PC-3 (cell line): ENCODE results near the gene MYH8. TPM values are rescaled to one million over a fixed set of nuclear protein-coding genes. Genes with fewer than 3 reads are reported as not detected.

ENCODE experiments used
- ATAC-seq: fragments of 200-7000 bp; cut with Tn5 transposase; 2 replicates; pipeline ENCODE4 v1.9.1; 2020; ENCODE audit warnings: mild to moderate bottlenecking, moderate library complexity
- BruUV-seq: library from RNA; stranded (reverse); fragments of 400-500 nt; replicated peaks from 2 replicates; lab custom pipeline; 2021; lab: Mats Ljungman, UMichigan
- CTCF ChIA-PET: fragments of 300-600 bp; sonication (Branson Sonifier 250); formaldehyde crosslinking; loops from one replicate; lab custom pipeline; 2022; ENCODE audit warnings: antibody characterized with exemption; lab: Charles Lee
- POLR2A ChIA-PET: fragments of 300-600 bp; sonication (Branson Sonifier 250); formaldehyde crosslinking; loops from one replicate; lab custom pipeline; 2022; ENCODE audit warnings: antibody characterized with exemption; ENCODE audit not compliant: unreplicated experiment; lab: Charles Lee
- DNase-seq: peaks from one replicate; pipeline ENCODE4 v3.0.0-alpha.2; 2015
- H2AFZ ChIP-seq: fragments of 300-600 bp; sonication (generic); 2 replicates; pipeline ENCODE4 v1.6.0; 2016; ENCODE audit warnings: antibody characterized with exemption, low read length
- H3F3A ChIP-seq: fragments of 300-600 bp; sonication (generic); one replicate; pipeline ENCODE4 v1.6.0; 2017; ENCODE audit warnings: antibody characterized with exemption, low read length, control low read depth, mild to moderate bottlenecking; ENCODE audit not compliant: unreplicated experiment
- H3K27ac ChIP-seq: fragments of 300-600 bp; sonication (generic); 2 replicates; pipeline ENCODE4 v1.5.1; 2016; ENCODE audit warnings: mild to moderate bottlenecking, low read length
- H3K27me3 ChIP-seq: fragments of 300-600 bp; sonication (generic); 2 replicates; pipeline ENCODE4 v1.6.1; 2016; ENCODE audit warnings: low read length, mixed read lengths
- H3K36me3 ChIP-seq: fragments of 300-600 bp; sonication (generic); 2 replicates; pipeline ENCODE4 v1.6.1; 2016; ENCODE audit warnings: low read depth, mixed run types, low read length, mixed read lengths
- H3K4me1 ChIP-seq: fragments of 300-600 bp; sonication (generic); 2 replicates; pipeline ENCODE4 v1.5.1; 2016; ENCODE audit warnings: low read length; ENCODE audit not compliant: insufficient read depth
- H3K4me2 ChIP-seq: fragments of 300-600 bp; sonication (generic); 2 replicates; pipeline ENCODE4 v1.6.0; 2016; ENCODE audit warnings: low read length
- H3K4me3 ChIP-seq: fragments of 300-600 bp; sonication (generic); 2 replicates; pipeline ENCODE4 v1.5.1; 2016; ENCODE audit warnings: mild to moderate bottlenecking, low read length, mixed read lengths
- H3K79me2 ChIP-seq: fragments of 300-600 bp; sonication (generic); 2 replicates; pipeline ENCODE4 v1.6.1; 2017; ENCODE audit warnings: low read length, mixed read lengths
- H3K9ac ChIP-seq: fragments of 300-600 bp; sonication (generic); 2 replicates; pipeline ENCODE4 v1.6.0; 2016; ENCODE audit warnings: mild to moderate bottlenecking, low read length
- H3K9me2 ChIP-seq: fragments of 300-600 bp; sonication (generic); replicated peaks from 2 replicates; pipeline ENCODE4 v1.6.1; 2016; ENCODE audit warnings: mixed run types, low read length, mixed read lengths
- H3K9me3 ChIP-seq: fragments of 300-600 bp; sonication (generic); 2 replicates; pipeline ENCODE4 v1.6.1; 2016; ENCODE audit warnings: low read length, mixed read lengths
- H4K20me1 ChIP-seq: fragments of 300-600 bp; sonication (generic); 2 replicates; pipeline ENCODE4 v1.6.1; 2016; ENCODE audit warnings: low read length, mixed read lengths
- EZH2 ChIP-seq: fragments of 300-600 bp; sonication (generic); IDR thresholded peaks from one replicate; pipeline ENCODE4 v1.6.1; 2017; ENCODE audit warnings: antibody characterized with exemption, mild to moderate bottlenecking, low read length; ENCODE audit not compliant: unreplicated experiment
- EZH2phosphoT487 ChIP-seq: fragments of 300-600 bp; sonication (generic); IDR thresholded peaks from 2 replicates; pipeline ENCODE4 v1.6.1; 2018; ENCODE audit warnings: mild to moderate bottlenecking, antibody characterized with exemption, low read length, borderline replicate concordance
- intact Hi-C: fragments of 100-400 bp; cut with micrococcal nuclease; formaldehyde crosslinking; loops from 2 replicates; pipeline ENCODE4 v1.9.0; 2023
- total RNA-seq: library from RNA; depleted of rRNA; stranded (reverse); fragments of >200 nt; gene quantifications from 2 replicates; pipeline ENCODE4 v1.2.3, GENCODE V29; 2014
- TF ChIP-seq, protein P1 (sequence below): fragments of 300-600 bp; sonication (generic); conservative IDR thresholded peaks from 2 replicates; pipeline ENCODE4 v1.5.1; 2017; ENCODE audit warnings: antibody characterized with exemption, low read depth, mild to moderate bottlenecking, low read length

MYH8 gene
- total RNA-seq, 1 experiment from 2014 or later: not detected

DNA sequence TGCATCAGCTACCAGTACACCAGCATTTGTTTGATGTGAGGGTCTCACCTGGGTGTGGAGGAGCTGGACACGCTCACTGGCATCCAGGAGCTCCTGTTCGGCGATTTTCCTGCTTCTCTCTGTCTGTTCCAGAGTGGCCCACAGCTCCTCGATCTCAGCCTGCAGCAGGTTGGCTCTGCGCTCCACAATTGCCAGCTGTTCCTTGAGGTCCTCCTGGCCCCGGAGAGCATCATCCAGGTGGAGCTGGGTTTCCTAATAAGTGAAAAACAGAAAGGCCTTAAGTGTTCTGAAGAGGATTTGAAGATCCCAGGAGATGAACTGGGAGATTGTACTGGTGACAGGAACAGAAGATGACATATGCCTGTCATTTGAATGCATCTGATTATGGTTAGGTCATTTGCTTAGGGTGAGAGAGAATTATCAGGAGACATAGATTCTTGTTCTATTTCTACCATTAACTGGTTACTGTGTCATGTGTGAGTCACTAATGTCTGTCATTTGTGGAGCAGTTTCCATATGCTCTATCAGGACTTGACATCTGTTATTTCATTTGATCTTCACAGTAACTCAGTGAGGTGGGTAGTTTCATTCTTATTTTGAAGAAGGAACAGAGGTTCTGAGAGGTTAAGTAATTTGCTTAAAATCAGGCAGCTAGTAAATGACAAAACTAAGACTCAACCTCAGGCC lies 27.4 kb downstream of the MYH8 start:
- no peak overlapping the region for H3K27ac ChIP-seq
- CTCF ChIA-PET: interaction anchor here (0.6 kb wide), 1 partner anchor 19 kb away, joined by 4 read pairs; no protein-coding TSS in a partner anchor

DNA sequence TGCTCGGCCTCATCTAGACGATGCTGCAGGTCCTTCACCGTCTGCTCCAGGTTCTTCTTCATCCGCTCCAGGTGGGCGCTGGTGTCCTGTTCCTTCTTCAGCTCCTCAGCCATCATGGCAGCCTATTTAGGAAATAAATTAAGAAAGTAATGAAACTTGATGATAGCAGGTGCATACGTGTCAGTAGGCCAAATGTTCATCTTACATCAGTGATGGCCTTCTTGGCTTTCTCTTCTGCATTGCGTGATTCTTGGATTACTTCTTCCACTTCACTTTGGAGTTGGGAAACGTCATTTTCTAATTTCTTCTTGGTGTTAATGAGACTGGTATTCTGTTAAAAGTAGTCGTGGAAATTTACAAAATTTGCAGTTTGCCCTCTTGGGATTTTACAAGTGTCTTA lies 28.9 kb downstream of the MYH8 start:
- ChIA-PET CTCF (no interaction called here), POLR2A (no interaction called here)
- H3K9ac ChIP-seq: no peak overlapping the region
- H2AFZ ChIP-seq: no peak overlapping the region
- no peaks in the 10 kb centered on the region for H3K4me1 ChIP-seq
- H3K9me2 ChIP-seq: no peaks in the 10 kb centered on the region
- H3K4me2 ChIP-seq: no peak overlapping the region
- H3K9me3 ChIP-seq: no peaks in the 10 kb centered on the region
- no peak overlapping the region for H3K27ac ChIP-seq
- no peaks in the 10 kb centered on the region for H3K79me2 ChIP-seq
- no peak for ATAC-seq
- intact Hi-C loops: no loop called here
- no peak overlapping the region for H3K4me3 ChIP-seq
- H3K36me3 ChIP-seq: no peaks in the 10 kb centered on the region
- TF ChIP-seq EZH2: no peak
- TF ChIP-seq EZH2phosphoT487: no peak
- TF ChIP-seq, protein P1, sequence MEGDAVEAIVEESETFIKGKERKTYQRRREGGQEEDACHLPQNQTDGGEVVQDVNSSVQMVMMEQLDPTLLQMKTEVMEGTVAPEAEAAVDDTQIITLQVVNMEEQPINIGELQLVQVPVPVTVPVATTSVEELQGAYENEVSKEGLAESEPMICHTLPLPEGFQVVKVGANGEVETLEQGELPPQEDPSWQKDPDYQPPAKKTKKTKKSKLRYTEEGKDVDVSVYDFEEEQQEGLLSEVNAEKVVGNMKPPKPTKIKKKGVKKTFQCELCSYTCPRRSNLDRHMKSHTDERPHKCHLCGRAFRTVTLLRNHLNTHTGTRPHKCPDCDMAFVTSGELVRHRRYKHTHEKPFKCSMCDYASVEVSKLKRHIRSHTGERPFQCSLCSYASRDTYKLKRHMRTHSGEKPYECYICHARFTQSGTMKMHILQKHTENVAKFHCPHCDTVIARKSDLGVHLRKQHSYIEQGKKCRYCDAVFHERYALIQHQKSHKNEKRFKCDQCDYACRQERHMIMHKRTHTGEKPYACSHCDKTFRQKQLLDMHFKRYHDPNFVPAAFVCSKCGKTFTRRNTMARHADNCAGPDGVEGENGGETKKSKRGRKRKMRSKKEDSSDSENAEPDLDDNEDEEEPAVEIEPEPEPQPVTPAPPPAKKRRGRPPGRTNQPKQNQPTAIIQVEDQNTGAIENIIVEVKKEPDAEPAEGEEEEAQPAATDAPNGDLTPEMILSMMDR: no peak
- peaks cover 14% of the 10 kb centered on the region for H3K27me3 ChIP-seq
- BruUV-seq: no TSS peak
- H3F3A ChIP-seq: no peaks in the 10 kb centered on the region
- DNase-seq: no peak
- no peaks in the 10 kb centered on the region for H4K20me1 ChIP-seq

More for the DNA sequence above, 27.4 kb downstream of the MYH8 start:
- ATAC-seq (no peak), DNase-seq (no peak)
- Histone ChIP-seq H3K36me3 (no peaks in the 10 kb centered on the region), H3K4me3 (no peak overlapping the region), H3K9ac (no peak overlapping the region), H3K9me2 (no peaks in the 10 kb centered on the region), H3K4me1 (no peaks in the 10 kb centered on the region), H3K79me2 (no peaks in the 10 kb centered on the region), H2AFZ (no peak overlapping the region), H4K20me1 (no peaks in the 10 kb centered on the region), H3F3A (no peaks in the 10 kb centered on the region), H3K27me3 (peaks cover 14% of the 10 kb centered on the region), H3K4me2 (no peak overlapping the region), H3K9me3 (no peaks in the 10 kb centered on the region)
- TF ChIP-seq, protein P1: no peak
- no peak for TF ChIP-seq EZH2
- TF ChIP-seq EZH2phosphoT487: no peak
- intact Hi-C loops: no loop called here
- POLR2A ChIA-PET: no interaction called here
- no TSS peak for BruUV-seq

DNA sequence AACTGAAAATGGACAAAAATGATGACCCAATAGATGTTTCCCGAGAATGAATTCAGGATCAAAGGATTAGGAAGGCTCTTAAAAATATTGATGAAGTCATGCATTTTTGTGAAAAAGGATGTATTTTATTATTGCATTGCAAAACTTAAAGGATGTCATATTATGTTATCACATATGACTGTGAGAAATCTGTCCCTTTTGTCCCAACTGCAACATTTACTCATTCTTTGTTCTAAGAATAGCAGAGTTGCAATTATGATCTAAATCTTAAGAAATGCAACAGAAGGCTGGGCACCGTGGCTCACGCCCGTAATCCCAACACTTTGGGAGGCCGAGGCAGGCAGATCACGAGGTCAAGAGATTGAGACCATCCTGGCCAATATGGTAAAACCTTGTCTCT lies 35.9 kb downstream of the MYH8 start:
- intact Hi-C loops: no loop called here
- Histone ChIP-seq H3K27ac (no peak overlapping the region), H3K9ac (no peak overlapping the region), H3K36me3 (no peaks in the 10 kb centered on the region), H4K20me1 (no peaks in the 10 kb centered on the region), H3K9me2 (no peaks in the 10 kb centered on the region), H3K4me3 (no peak overlapping the region), H3K9me3 (no peaks in the 10 kb centered on the region), H2AFZ (no peak overlapping the region), H3K4me2 (no peak overlapping the region), H3F3A (no peaks in the 10 kb centered on the region), H3K27me3 (peaks cover 7% of the 10 kb centered on the region), H3K79me2 (no peaks in the 10 kb centered on the region), H3K4me1 (no peaks in the 10 kb centered on the region)
- TF ChIP-seq EZH2phosphoT487: no peak
- TF ChIP-seq, protein P1: no peak
- no peak for TF ChIP-seq EZH2
- ATAC-seq: no peak
- BruUV-seq: no TSS peak
- DNase-seq: no peak
- ChIA-PET POLR2A (no interaction called here), CTCF (no interaction called here)
